A673 (cell line): ENCODE data around the gene CATSPERZ. TPM values are rescaled to one million over a fixed set of nuclear protein-coding genes. Genes with fewer than 3 reads are reported as not detected.

Source experiments
- BruUV-seq: library from RNA; stranded (reverse); fragments of 400-500 nt; replicated peaks from 2 replicates; lab custom pipeline; 2021; lab: Mats Ljungman, UMichigan
- CTCF ChIA-PET: fragments of 300-600 bp; sonication (Branson Sonifier 250); formaldehyde crosslinking; loops from one replicate; lab custom pipeline; 2022; ENCODE audit warnings: antibody characterized with exemption; lab: Charles Lee
- POLR2A ChIA-PET: fragments of 300-600 bp; sonication (Branson Sonifier 250); formaldehyde crosslinking; loops from one replicate; lab custom pipeline; 2022; ENCODE audit warnings: antibody characterized with exemption; ENCODE audit not compliant: low non-redundant PET; lab: Charles Lee
- DNase-seq: peaks from one replicate; pipeline ENCODE4 v3.0.0-alpha.2; 2015; ENCODE audit warnings: low spot score
- H3K27ac ChIP-seq: fragments of 200-600 bp; sonication (generic); 2 replicates; pipeline ENCODE4 v1.5.1; 2016; ENCODE audit warnings: mixed run types, low read depth, mild to moderate bottlenecking, mixed read lengths, antibody characterized with exemption, low read length; ENCODE audit not compliant: poor library complexity, severe bottlenecking
- H3K27me3 ChIP-seq: fragments of 200-600 bp; sonication (generic); replicated peaks from 2 replicates; pipeline ENCODE4 v1.6.1; 2017; ENCODE audit warnings: mixed run types, low read depth, mild to moderate bottlenecking, mixed read lengths, antibody characterized with exemption, low read length; ENCODE audit not compliant: insufficient read depth, poor library complexity
- H3K36me3 ChIP-seq: fragments of 200-600 bp; sonication (generic); 2 replicates; pipeline ENCODE4 v1.6.1; 2016; ENCODE audit warnings: mixed run types, mild to moderate bottlenecking, mixed read lengths, antibody characterized with exemption, low read length; ENCODE audit not compliant: insufficient read depth, poor library complexity, severe bottlenecking
- H3K4me1 ChIP-seq: fragments of 200-600 bp; sonication (generic); 2 replicates; pipeline ENCODE4 v1.6.1; 2017; ENCODE audit warnings: mixed run types, mild to moderate bottlenecking, mixed read lengths, antibody characterized with exemption, low read length; ENCODE audit not compliant: insufficient read depth, poor library complexity, severe bottlenecking
- H3K4me3 ChIP-seq: fragments of 200-600 bp; sonication (generic); 2 replicates; pipeline ENCODE4 v1.5.1; 2016; ENCODE audit warnings: low read depth, mixed run types, mild to moderate bottlenecking, mixed read lengths, low read length; ENCODE audit not compliant: poor library complexity, severe bottlenecking
- H3K9me3 ChIP-seq: fragments of 200-600 bp; sonication (generic); 2 replicates; pipeline ENCODE4 v1.6.1; 2016; ENCODE audit warnings: mixed run types, low read depth, mild to moderate bottlenecking, mixed read lengths, antibody characterized with exemption, low read length; ENCODE audit not compliant: poor library complexity, severe bottlenecking
- CTCF ChIP-seq: fragments of 300-800, 200-600 bp; sonication (generic); conservative IDR thresholded peaks from 2 replicates; pipeline ENCODE4 v1.5.1; 2017; ENCODE audit warnings: low read depth, mild to moderate bottlenecking, antibody characterized with exemption, low read length, moderate library complexity, mixed read lengths
- EZH2 ChIP-seq: fragments of 200-600 bp; sonication (generic); IDR thresholded peaks from 2 replicates; pipeline ENCODE4 v1.6.1; 2017; ENCODE audit warnings: borderline replicate concordance, low read depth, mild to moderate bottlenecking, mixed read lengths, antibody characterized with exemption, low read length; ENCODE audit not compliant: poor library complexity, severe bottlenecking
- intact Hi-C: fragments of 100-400 bp; cut with micrococcal nuclease; formaldehyde crosslinking; loops from one replicate; pipeline ENCODE4 v1.10.0; 2022; ENCODE audit not compliant: unreplicated experiment
- total RNA-seq: library from RNA; stranded (reverse); gene quantifications from 2 replicates; pipeline ENCODE4 v1.2.3, GENCODE V29; 2021

The CATSPERZ gene
- total RNA-seq, 1 experiment from 2014 or later = not detected

- H3K27ac ChIP-seq = no peak overlapping the region
- intact Hi-C loops = no loop called here
- H3K4me3 ChIP-seq = no peak overlapping the region
- BruUV-seq = no TSS peak
- TF ChIP-seq CTCF = no peak
- TF ChIP-seq EZH2 = no peak
- peaks cover 21% of the 10 kb centered on the region for H3K4me1 ChIP-seq
- CTCF ChIA-PET = no interaction called here
- no peaks in the 10 kb centered on the region for H3K9me3 ChIP-seq
- H3K27me3 ChIP-seq = peaks cover 33% of the 10 kb centered on the region
- POLR2A ChIA-PET = interaction anchor here (0.7 kb wide), 1 partner anchor 77 kb away, joined by 4 read pairs; no protein-coding TSS in a partner anchor
- no peak for DNase-seq
- H3K36me3 ChIP-seq = no peaks in the 10 kb centered on the region
Observed at GRCh38 chr11:64288353-64288750, 11.8 kb upstream of the CATSPERZ start.

GRCh38 chr11:64289002-64289564 is 11.1 kb upstream of the CATSPERZ start:
- no TSS peak for BruUV-seq
- POLR2A ChIA-PET = no interaction called here
- Histone ChIP-seq H3K4me1 (peaks cover 18% of the 10 kb centered on the region), H3K4me3 (no peak overlapping the region), H3K27ac (no peak overlapping the region), H3K9me3 (no peaks in the 10 kb centered on the region), H3K36me3 (no peaks in the 10 kb centered on the region), H3K27me3 (peaks cover 35% of the 10 kb centered on the region)
- DNase-seq = no peak
- intact Hi-C loops = no loop called here
- TF ChIP-seq EZH2 (no peak), CTCF (no peak)
- CTCF ChIA-PET = interaction anchor here (0.6 kb wide), 1 partner anchor 68 kb away, joined by 4 read pairs; no protein-coding TSS in a partner anchor

- H3K4me3 ChIP-seq = no peak overlapping the region
- no peak for DNase-seq
- BruUV-seq = no TSS peak
- H3K36me3 ChIP-seq = no peaks in the 10 kb centered on the region
- peaks cover 18% of the 10 kb centered on the region for H3K4me1 ChIP-seq
- peaks cover 35% of the 10 kb centered on the region for H3K27me3 ChIP-seq
- no peak for TF ChIP-seq EZH2
- TF ChIP-seq CTCF = no peak
- intact Hi-C loops = no loop called here
- ChIA-PET POLR2A (no interaction called here), CTCF (interaction anchor here (1.5 kb wide), 1 partner anchor 10 kb away, joined by 5 read pairs; no protein-coding TSS in a partner anchor)
- H3K27ac ChIP-seq = no peak overlapping the region
- H3K9me3 ChIP-seq = no peaks in the 10 kb centered on the region
Observed at GRCh38 chr11:64290352-64291261, 9.6 kb upstream of the CATSPERZ start.
